Measurements from ENCODE around the gene CRYBG1. TPM values are rescaled to one million over a fixed set of nuclear protein-coding genes. Genes with fewer than 3 reads are reported as not detected.

Gene CRYBG1
- total RNA-seq, 1 experiment from 2014 or later: 5.7 TPM

- Histone ChIP-seq H3K27me3 (ENCODE audit: insufficient read depth, low read length) (no peaks in the 10 kb centered on the region), H3K4me2 (ENCODE audit: insufficient read depth, insufficient read length, low read length) (no peak overlapping the region)
- TF ChIP-seq, protein P1, sequence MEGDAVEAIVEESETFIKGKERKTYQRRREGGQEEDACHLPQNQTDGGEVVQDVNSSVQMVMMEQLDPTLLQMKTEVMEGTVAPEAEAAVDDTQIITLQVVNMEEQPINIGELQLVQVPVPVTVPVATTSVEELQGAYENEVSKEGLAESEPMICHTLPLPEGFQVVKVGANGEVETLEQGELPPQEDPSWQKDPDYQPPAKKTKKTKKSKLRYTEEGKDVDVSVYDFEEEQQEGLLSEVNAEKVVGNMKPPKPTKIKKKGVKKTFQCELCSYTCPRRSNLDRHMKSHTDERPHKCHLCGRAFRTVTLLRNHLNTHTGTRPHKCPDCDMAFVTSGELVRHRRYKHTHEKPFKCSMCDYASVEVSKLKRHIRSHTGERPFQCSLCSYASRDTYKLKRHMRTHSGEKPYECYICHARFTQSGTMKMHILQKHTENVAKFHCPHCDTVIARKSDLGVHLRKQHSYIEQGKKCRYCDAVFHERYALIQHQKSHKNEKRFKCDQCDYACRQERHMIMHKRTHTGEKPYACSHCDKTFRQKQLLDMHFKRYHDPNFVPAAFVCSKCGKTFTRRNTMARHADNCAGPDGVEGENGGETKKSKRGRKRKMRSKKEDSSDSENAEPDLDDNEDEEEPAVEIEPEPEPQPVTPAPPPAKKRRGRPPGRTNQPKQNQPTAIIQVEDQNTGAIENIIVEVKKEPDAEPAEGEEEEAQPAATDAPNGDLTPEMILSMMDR (conservative IDR thresholded peaks at IDR 0.05): no peak
Observed at GRCh38 chr6:106568530-106568929, 208.0 kb downstream of the CRYBG1 start.

More at GRCh38 chr6:106568530-106568929, 208.0 kb downstream of the CRYBG1 start:
- Histone ChIP-seq H2BK20ac (ENCODE audit: low read depth, low read length, poor library complexity, severe bottlenecking) (no peak overlapping the region), H3K9ac (ENCODE audit: extremely low read depth, insufficient read length, low read length) (no peak overlapping the region), H3K14ac (ENCODE audit: insufficient read depth, low read length) (no peak overlapping the region), H3K23me2 (ENCODE audit: insufficient read length, low read depth, low read length, poor library complexity, severe bottlenecking) (no peaks in the 10 kb centered on the region), H3K56ac (ENCODE audit: insufficient read length, low read depth, low read length) (no peak overlapping the region), H3K79me1 (ENCODE audit: insufficient read depth, low read depth, low read length, poor library complexity, severe bottlenecking) (no peaks in the 10 kb centered on the region), H3K9me3 (ENCODE audit: control insufficient read depth, low read depth, low read length) (no peaks in the 10 kb centered on the region), H4K8ac (replicated peaks; ENCODE audit: insufficient read length, low read depth, low read length) (no peak overlapping the region), H4K5ac (ENCODE audit: insufficient read length, low read depth, low read length) (no peak overlapping the region), H2BK12ac (ENCODE audit: insufficient read length, low read depth, low read length) (no peak overlapping the region), H3K4me1 (ENCODE audit: insufficient read depth, low read length) (peaks cover 3% of the 10 kb centered on the region; the same call in 1 of the 2 replicates), H2BK15ac (ENCODE audit: low read depth, low read length) (no peak overlapping the region), H2BK5ac (ENCODE audit: insufficient read length, low read length) (no peak overlapping the region), H3T11ph (ENCODE audit: low read length) (no peak overlapping the region), H4K20me1 (ENCODE audit: control insufficient read depth, insufficient read depth, insufficient read length) (no peaks in the 10 kb centered on the region), H2BK120ac (ENCODE audit: low read depth, low read length, poor library complexity, severe bottlenecking) (no peak overlapping the region), H3K18ac (ENCODE audit: insufficient read length, low read depth, low read length) (no peak overlapping the region), H3K4ac (ENCODE audit: low read depth, low read length) (no peak overlapping the region), H3K23ac (ENCODE audit: insufficient read length, low read depth, low read length) (no peak overlapping the region), H3K27ac (ENCODE audit: insufficient read length, low read depth, low read length) (no peak overlapping the region), H2AK5ac (ENCODE audit: insufficient read length, low read length) (no peak overlapping the region), H4K91ac (ENCODE audit: insufficient read length, low read depth, low read length) (no peak overlapping the region), H2AFZ (ENCODE audit: low read length) (no peak overlapping the region), H3K79me2 (ENCODE audit: insufficient read depth, low read length) (no peaks in the 10 kb centered on the region)
- Mint-ChIP-seq H3K4me3 (no peak overlapping the region), H3K27ac (no peak overlapping the region; a peak in 1 of 7 replicates), H3K9me3 (no peaks in the 10 kb centered on the region; a peak in 1 of 5 replicates), H3K4me1 (peaks cover 12 to 14% of the 10 kb centered on the region in 2 experiments), H3K36me3 (ENCODE audit: insufficient read depth in 1 of 3, low read depth in 3 of 3) (peaks cover 0 to 12% (median 11%) of the 10 kb centered on the region in 3 experiments; a peak in 5 of 7 replicates), H3K27me3 (ENCODE audit: low read depth) (no peaks in the 10 kb centered on the region)
- no peak for DNase-seq
- no CpG with 5 or more reads among the region's 2 CpGs for WGBS (ENCODE audit: extremely low coverage, insufficient read length, low lambda C conversion rate)
